ENCODE data around the gene SLC26A8.

DNA sequence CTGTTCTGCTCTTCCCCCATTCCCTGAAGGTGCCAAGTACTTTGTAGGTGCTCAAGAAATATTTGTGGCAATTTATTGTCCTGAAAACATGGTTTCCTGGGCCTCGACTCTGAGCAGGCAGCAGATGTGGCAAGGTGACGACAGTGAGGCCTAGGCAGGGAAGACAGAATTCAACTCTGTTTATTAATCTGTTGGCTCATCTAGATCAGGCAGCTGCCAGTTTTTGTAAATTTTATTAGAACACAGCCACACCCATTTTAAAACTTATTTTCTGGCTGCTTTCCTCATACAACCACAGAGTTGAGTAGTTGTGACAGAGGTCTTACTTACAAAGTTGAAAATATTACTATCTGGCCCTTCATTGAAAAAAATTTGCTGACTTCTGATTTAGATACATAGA lies 27.7 kb upstream of the SLC26A8 start:
- TF ChIP-seq POLR2AphosphoS5 (IDR thresholded peaks at IDR 0.05) (no peak), EZH2 (IDR thresholded peaks at IDR 0.05; ENCODE audit: borderline replicate concordance, insufficient read depth, low read length, poor library complexity, severe bottlenecking) (no peak), EP300 (conservative IDR thresholded peaks at IDR 0.05; ENCODE audit: poor library complexity, severe bottlenecking) (no peak), TAF1 (IDR thresholded peaks at IDR 0.05; ENCODE audit: low read depth) (no peak)
- TF ChIP-seq, protein P1, sequence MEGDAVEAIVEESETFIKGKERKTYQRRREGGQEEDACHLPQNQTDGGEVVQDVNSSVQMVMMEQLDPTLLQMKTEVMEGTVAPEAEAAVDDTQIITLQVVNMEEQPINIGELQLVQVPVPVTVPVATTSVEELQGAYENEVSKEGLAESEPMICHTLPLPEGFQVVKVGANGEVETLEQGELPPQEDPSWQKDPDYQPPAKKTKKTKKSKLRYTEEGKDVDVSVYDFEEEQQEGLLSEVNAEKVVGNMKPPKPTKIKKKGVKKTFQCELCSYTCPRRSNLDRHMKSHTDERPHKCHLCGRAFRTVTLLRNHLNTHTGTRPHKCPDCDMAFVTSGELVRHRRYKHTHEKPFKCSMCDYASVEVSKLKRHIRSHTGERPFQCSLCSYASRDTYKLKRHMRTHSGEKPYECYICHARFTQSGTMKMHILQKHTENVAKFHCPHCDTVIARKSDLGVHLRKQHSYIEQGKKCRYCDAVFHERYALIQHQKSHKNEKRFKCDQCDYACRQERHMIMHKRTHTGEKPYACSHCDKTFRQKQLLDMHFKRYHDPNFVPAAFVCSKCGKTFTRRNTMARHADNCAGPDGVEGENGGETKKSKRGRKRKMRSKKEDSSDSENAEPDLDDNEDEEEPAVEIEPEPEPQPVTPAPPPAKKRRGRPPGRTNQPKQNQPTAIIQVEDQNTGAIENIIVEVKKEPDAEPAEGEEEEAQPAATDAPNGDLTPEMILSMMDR (IDR thresholded peaks at IDR 0.05; ENCODE audit: poor library complexity, severe bottlenecking) = no peak
- TF ChIP-seq, protein P2, sequence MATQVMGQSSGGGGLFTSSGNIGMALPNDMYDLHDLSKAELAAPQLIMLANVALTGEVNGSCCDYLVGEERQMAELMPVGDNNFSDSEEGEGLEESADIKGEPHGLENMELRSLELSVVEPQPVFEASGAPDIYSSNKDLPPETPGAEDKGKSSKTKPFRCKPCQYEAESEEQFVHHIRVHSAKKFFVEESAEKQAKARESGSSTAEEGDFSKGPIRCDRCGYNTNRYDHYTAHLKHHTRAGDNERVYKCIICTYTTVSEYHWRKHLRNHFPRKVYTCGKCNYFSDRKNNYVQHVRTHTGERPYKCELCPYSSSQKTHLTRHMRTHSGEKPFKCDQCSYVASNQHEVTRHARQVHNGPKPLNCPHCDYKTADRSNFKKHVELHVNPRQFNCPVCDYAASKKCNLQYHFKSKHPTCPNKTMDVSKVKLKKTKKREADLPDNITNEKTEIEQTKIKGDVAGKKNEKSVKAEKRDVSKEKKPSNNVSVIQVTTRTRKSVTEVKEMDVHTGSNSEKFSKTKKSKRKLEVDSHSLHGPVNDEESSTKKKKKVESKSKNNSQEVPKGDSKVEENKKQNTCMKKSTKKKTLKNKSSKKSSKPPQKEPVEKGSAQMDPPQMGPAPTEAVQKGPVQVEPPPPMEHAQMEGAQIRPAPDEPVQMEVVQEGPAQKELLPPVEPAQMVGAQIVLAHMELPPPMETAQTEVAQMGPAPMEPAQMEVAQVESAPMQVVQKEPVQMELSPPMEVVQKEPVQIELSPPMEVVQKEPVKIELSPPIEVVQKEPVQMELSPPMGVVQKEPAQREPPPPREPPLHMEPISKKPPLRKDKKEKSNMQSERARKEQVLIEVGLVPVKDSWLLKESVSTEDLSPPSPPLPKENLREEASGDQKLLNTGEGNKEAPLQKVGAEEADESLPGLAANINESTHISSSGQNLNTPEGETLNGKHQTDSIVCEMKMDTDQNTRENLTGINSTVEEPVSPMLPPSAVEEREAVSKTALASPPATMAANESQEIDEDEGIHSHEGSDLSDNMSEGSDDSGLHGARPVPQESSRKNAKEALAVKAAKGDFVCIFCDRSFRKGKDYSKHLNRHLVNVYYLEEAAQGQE (IDR thresholded peaks at IDR 0.05; ENCODE audit: borderline replicate concordance) = no peak
